H1 (cell line): ENCODE measurements around the gene KRTAP10-5. TPM values are rescaled to one million over a fixed set of nuclear protein-coding genes. Genes with fewer than 3 reads are reported as not detected.
"Not testable (repeated sequence)": the region's sequence is repeated elsewhere in the genome, so short reads cannot be mapped to it uniquely, and the experiment has no call there.

Experiments used
- CTCF ChIA-PET: fragments of 300-600 bp; sonication (Branson Sonifier 250); formaldehyde crosslinking; loops from one replicate; lab custom pipeline; 2021; ENCODE audit not compliant: partially characterized antibody; lab: Charles Lee
- POLR2A ChIA-PET: fragments of 300-600 bp; sonication (Branson Sonifier 250); formaldehyde crosslinking; loops from one replicate; lab custom pipeline; 2021; ENCODE audit warnings: inconsistent platforms; ENCODE audit not compliant: partially characterized antibody; lab: Charles Lee
- DNase-seq, 2 experiments: peaks; one replicate each; pipeline versions ENCODE4 v3.0.0 to v3.0.0-alpha.2; 2010 to 2022; ENCODE audit warnings: low spot score in 2 of 2, low read depth in 1 of 2, mixed read lengths in 1 of 2
- FAIRE-seq: peaks from 2 replicates; lab custom pipeline; 2011; peaks lifted over from hg19 to GRCh38; lab: Jason Lieb, UNC
- H2AFZ ChIP-seq: 2 replicates; pipeline ENCODE4 v1.8.1; 2012; ENCODE audit warnings: low read length, inconsistent platforms
- H2AK5ac ChIP-seq: 2 replicates; pipeline ENCODE4 v1.6.1; 2013; ENCODE audit warnings: low read depth, low read length
- H2BK120ac ChIP-seq: replicated peaks from 2 replicates; pipeline ENCODE3; 2013; ENCODE audit warnings: low read depth, low read length, inconsistent platforms
- H2BK12ac ChIP-seq: 2 replicates; pipeline ENCODE4 v1.6.1; 2013; ENCODE audit warnings: low read depth, low read length
- H2BK15ac ChIP-seq: 2 replicates; pipeline ENCODE4 v1.6.1; 2013; ENCODE audit warnings: low read length
- H2BK20ac ChIP-seq: 2 replicates; pipeline ENCODE4 v1.6.1; 2013; ENCODE audit warnings: low read length
- H2BK5ac ChIP-seq: 2 replicates; pipeline ENCODE4 v1.6.1; 2013; ENCODE audit warnings: low read depth, low read length
- H3K14ac ChIP-seq: 2 replicates; pipeline ENCODE4 v1.6.1; 2013; ENCODE audit warnings: inconsistent platforms; ENCODE audit not compliant: insufficient read length
- H3K18ac ChIP-seq: 2 replicates; pipeline ENCODE4 v1.6.1; 2013; ENCODE audit warnings: low read length; ENCODE audit errors: extremely low read depth
- H3K23ac ChIP-seq: 2 replicates; pipeline ENCODE4 v1.6.1; 2013; ENCODE audit warnings: inconsistent platforms; ENCODE audit not compliant: insufficient read length
- H3K23me2 ChIP-seq: 2 replicates; pipeline ENCODE4 v1.6.1; 2013; ENCODE audit warnings: low read depth, low read length
- H3K27ac ChIP-seq: 2 replicates; pipeline ENCODE4 v1.6.1; 2011; ENCODE audit warnings: low read depth, low read length, inconsistent platforms
- H3K27me3 ChIP-seq, 4 experiments: replicated peaks in 1 of 4; 1 replicate in 1 of 4; 2 replicates in 3 of 4; pipeline versions ENCODE4 v1.6.1 to v1.8.1; 2011 to 2013; ENCODE audit warnings: low read length in 3 of 4, mild to moderate bottlenecking in 3 of 4, inconsistent platforms in 2 of 4, mixed read lengths in 2 of 4, moderate library complexity in 1 of 4; ENCODE audit not compliant: control insufficient read depth in 3 of 4, insufficient read depth in 3 of 4; ENCODE audit errors: extremely low read depth in 1 of 4
- H3K36me3 ChIP-seq, 4 experiments: 2 replicates each; pipeline versions ENCODE4 v1.6.1 to v1.8.1; 2011 to 2013; ENCODE audit warnings: mild to moderate bottlenecking in 4 of 4, low read length in 3 of 4, moderate library complexity in 2 of 4, control low read depth in 1 of 4, inconsistent platforms in 1 of 4; ENCODE audit not compliant: insufficient read depth in 4 of 4, control insufficient read depth in 2 of 4
- H3K4ac ChIP-seq: replicated peaks from 2 replicates; pipeline ENCODE3; 2013; ENCODE audit warnings: low read length, low read depth, mixed read lengths, inconsistent platforms; ENCODE audit not compliant: insufficient read length
- H3K4me1 ChIP-seq, 4 experiments: replicated peaks in 1 of 4; 1 replicate in 1 of 4; 2 replicates in 3 of 4; pipeline versions ENCODE4 v1.6.1 to v1.8.1; 2011 to 2013; ENCODE audit warnings: low read length in 3 of 4, inconsistent platforms in 2 of 4, mixed read lengths in 1 of 4; ENCODE audit not compliant: insufficient read depth in 4 of 4, control insufficient read depth in 3 of 4
- H3K4me2 ChIP-seq, 2 experiments: 2 replicates each; pipeline versions ENCODE4 v1.6.1 to v1.8.1; 2011 to 2013; ENCODE audit warnings: low read depth in 2 of 2, low read length in 2 of 2, control low read depth in 1 of 2, inconsistent platforms in 1 of 2, mild to moderate bottlenecking in 1 of 2; ENCODE audit not compliant: insufficient read depth in 1 of 2
- H3K4me3 ChIP-seq, 4 experiments: fragments of 200-600, 300-600 bp in 1 of 4; sonication (generic), shearing (Covaris generic), sonication (Bioruptor Twin) in 1 of 4; 2 replicates each; pipeline versions ENCODE4 v1.5.1 to v1.8.1; 2011 to 2016; ENCODE audit warnings: low read length in 4 of 4, low read depth in 3 of 4, control low read depth in 2 of 4, inconsistent platforms in 2 of 4, mild to moderate bottlenecking in 2 of 4, mixed read lengths in 1 of 4, moderate library complexity in 1 of 4; ENCODE audit not compliant: insufficient read depth in 2 of 4; ENCODE audit errors: extremely low read depth in 1 of 4
- H3K56ac ChIP-seq: replicated peaks from 2 replicates; pipeline ENCODE3; 2013; ENCODE audit warnings: low read depth, mild to moderate bottlenecking, mixed read lengths, low read length, inconsistent platforms; ENCODE audit not compliant: insufficient read length
- H3K79me1 ChIP-seq: 2 replicates; pipeline ENCODE4 v1.6.1; 2013; ENCODE audit warnings: low read depth, low read length, control low read depth
- H3K79me2 ChIP-seq, 2 experiments: 2 replicates each; pipeline versions ENCODE4 v1.6.1 to v1.8.1; 2012 to 2013; ENCODE audit warnings: low read length in 2 of 2, mild to moderate bottlenecking in 2 of 2, inconsistent platforms in 1 of 2; ENCODE audit not compliant: insufficient read depth in 2 of 2, control insufficient read depth in 1 of 2
- H3K9ac ChIP-seq, 4 experiments: replicated peaks in 1 of 4; 1 replicate in 1 of 4; 2 replicates in 3 of 4; pipeline versions ENCODE4 v1.6.1 to v1.8.1; 2011 to 2013; ENCODE audit warnings: low read depth in 3 of 4, low read length in 3 of 4, control low read depth in 2 of 4, mild to moderate bottlenecking in 2 of 4, moderate library complexity in 2 of 4, inconsistent platforms in 1 of 4; ENCODE audit errors: extremely low read depth in 1 of 4
- H3K9me3 ChIP-seq, 2 experiments: 2 replicates each; pipeline versions ENCODE4 v1.6.1 to v1.8.1; 2012 to 2013; ENCODE audit warnings: mild to moderate bottlenecking in 2 of 2, moderate library complexity in 2 of 2, control low read depth in 1 of 2, inconsistent platforms in 1 of 2, low read depth in 1 of 2, low read length in 1 of 2, mixed read lengths in 1 of 2; ENCODE audit not compliant: insufficient read depth in 2 of 2
- H4K20me1 ChIP-seq, 2 experiments: replicated peaks in 1 of 2; 2 replicates each; pipeline versions ENCODE3 to v1.8.1; 2011 to 2013; ENCODE audit warnings: inconsistent platforms in 2 of 2, low read length in 2 of 2, mild to moderate bottlenecking in 1 of 2; ENCODE audit not compliant: insufficient read depth in 2 of 2, control insufficient read depth in 1 of 2
- H4K5ac ChIP-seq: 2 replicates; pipeline ENCODE4 v1.6.1; 2013; ENCODE audit warnings: low read length, low read depth, mixed read lengths, inconsistent platforms; ENCODE audit not compliant: insufficient read length
- H4K8ac ChIP-seq: 2 replicates; pipeline ENCODE4 v1.8.0; 2013; ENCODE audit warnings: mild to moderate bottlenecking, moderate library complexity, low read length, inconsistent platforms; ENCODE audit not compliant: insufficient read depth; ENCODE audit errors: extremely low read depth
- H4K91ac ChIP-seq: replicated peaks from 2 replicates; pipeline ENCODE3; 2013; ENCODE audit warnings: low read length, mixed read lengths, inconsistent platforms; ENCODE audit not compliant: insufficient read length
- ATF2 ChIP-seq: IDR thresholded peaks from 2 replicates; pipeline ENCODE4 v1.6.1; 2012; ENCODE audit warnings: low read length, inconsistent platforms
- WGBS, 2 experiments: shearing (Covaris generic) in 1 of 2; methylation state at CpG; one replicate each; pipeline versions ENCODE4 v1.1.6 to v1.1.7; 2013 to 2015; ENCODE audit warnings: low lambda C conversion rate in 2 of 2, mixed read lengths in 2 of 2, inconsistent platforms in 1 of 2, low coverage in 1 of 2, missing lambda C conversion rate in 1 of 2; ENCODE audit not compliant: insufficient replicate concordance in 2 of 2, insufficient coverage in 1 of 2, insufficient read length in 1 of 2; ENCODE audit errors: extremely low coverage in 1 of 2, missing lambda C conversion rate in 1 of 2; 5-methylcytosine and 5-hydroxymethylcytosine counted together
- polyA plus RNA-seq, 7 experiments: library from polyadenylated mRNA; depleted of rRNA in 3 of 7; stranded (reverse) in 5 of 7; unstranded in 2 of 7; fragments of >200 nt in 5 of 7; fragments of 200-250 nt in 2 of 7; gene quantifications; 1 replicate in 5 of 7; 2 replicates in 1 of 7; 4 replicates in 1 of 7; pipeline versions ENCODE4 v1.2.1 to v1.2.3, GENCODE V29; 2011 to 2013; ENCODE audit warnings: missing spikeins in 2 of 7, mixed read lengths in 2 of 7
- total RNA-seq: library from RNA; stranded (reverse); fragmentation: NEBNext Ultra II Directional; extraction: Animal tissue kit (Norgen Biotek cat#: 25700); gene quantifications from 2 replicates; pipeline ENCODE4 v1.2.1, GENCODE V29; 2021

KRTAP10-5 gene
- total and polyA plus RNA-seq, 2 of the 8 experiments (the other 6 are each of a cell fraction or from before 2014, with no cell fraction given), result 0.09 TPM; not detected in 1

GRCh38 chr21:44574457-44575306 is 5.7 kb downstream of the KRTAP10-5 start (continued):
- TF ChIP-seq ATF2, result no peak
- TF ChIP-seq, all 59 proteins: peak for 2

- peak in 1 of 2 experiments; percentile 42 for DNase-seq
- not testable (repeated sequence) for H4K20me1 ChIP-seq, H2BK20ac ChIP-seq, H3K27ac ChIP-seq, H3K79me1 ChIP-seq, H3K4ac ChIP-seq, H3K4me1 ChIP-seq, H3K23ac ChIP-seq, H3K36me3 ChIP-seq, H2BK120ac ChIP-seq, H4K8ac ChIP-seq, H3K56ac ChIP-seq, H2BK5ac ChIP-seq, H3K9ac ChIP-seq, H4K91ac ChIP-seq, H2AK5ac ChIP-seq, H3K4me2 ChIP-seq, H2AFZ ChIP-seq, H3K18ac ChIP-seq, FAIRE-seq, H3K23me2 ChIP-seq, H3K79me2 ChIP-seq, H4K5ac ChIP-seq, H3K14ac ChIP-seq, H3K27me3 ChIP-seq, H3K4me3 ChIP-seq
- Histone ChIP-seq H2BK15ac (0 out of 2 replicates have a peak within 1 kb of the TSS, but pooled peaks have one; percentile 5), H2BK12ac (0 out of 2 replicates have a peak within 1 kb of the TSS, but pooled peaks have one; percentile 17), H3K9me3 (peaks cover 13% of the 10 kb centered on the region in 2 experiments; a peak in 3 of 4 replicates)
- ChIA-PET POLR2A (interaction anchor here (0.9 kb wide), 1 partner anchor 121 kb away, joined by 4 read pairs; no protein-coding TSS in a partner anchor), CTCF (interaction anchor here (0.7 to 1.7 kb wide), 5 partner anchors 21 to 220 kb away, joined by 3 to 5 read pairs (median 4); no protein-coding TSS in a partner anchor)
- 87% methylated on average over 16 of the region's 25 CpGs; no CpG with 5 or more reads in 1 of the 2 experiments for WGBS, 2 experiments
These were observed 6.6 kb downstream of the KRTAP10-5 start, which contains the start of gene KRTAP10-4 for GRCh38 chr21:44573630-44574456. KRTAP10-4 (plus strand) TSS chr21:44573729; CDS start chr21:44573759, 30 bp downstream.
